Erythroblast (primary cell): ENCODE measurements around the gene SNX25.

Experiments
- DNase-seq, 2 experiments: peaks; one replicate each; lab custom pipeline; 2025; lab: John Stamatoyannopoulos, UW
- GATA1 ChIP-seq: IDR thresholded peaks from 2 replicates; pipeline ENCODE4 v1.6.1; 2011; ENCODE audit warnings: low read depth, mild to moderate bottlenecking, control low read depth, low read length, moderate library complexity
- POLR2A ChIP-seq: IDR thresholded peaks from 2 replicates; pipeline ENCODE4 v1.6.1; 2011; ENCODE audit warnings: mild to moderate bottlenecking, low read length

The SNX25 gene

DNA sequence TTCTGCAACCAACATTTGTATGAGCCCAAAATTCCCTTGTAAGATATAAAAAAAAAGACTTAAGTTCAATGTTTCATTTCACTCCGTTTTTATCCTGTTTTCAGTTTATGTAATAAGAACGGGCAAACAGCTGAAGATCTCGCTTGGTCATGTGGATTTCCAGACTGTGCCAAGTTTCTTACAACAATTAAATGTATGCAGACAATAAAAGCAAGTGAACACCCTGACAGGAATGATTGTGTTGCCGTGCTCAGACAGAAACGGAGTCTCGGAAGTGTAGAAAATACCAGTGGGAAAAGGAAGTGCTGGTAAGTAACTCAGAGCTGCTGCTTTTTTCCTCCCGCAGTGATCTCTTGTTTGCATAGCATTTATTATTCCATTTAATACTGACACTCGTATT lies 190.1 kb downstream of the SNX25 start:
- TF ChIP-seq GATA1 (no peak), POLR2A (no peak)
- no peak for DNase-seq

DNA sequence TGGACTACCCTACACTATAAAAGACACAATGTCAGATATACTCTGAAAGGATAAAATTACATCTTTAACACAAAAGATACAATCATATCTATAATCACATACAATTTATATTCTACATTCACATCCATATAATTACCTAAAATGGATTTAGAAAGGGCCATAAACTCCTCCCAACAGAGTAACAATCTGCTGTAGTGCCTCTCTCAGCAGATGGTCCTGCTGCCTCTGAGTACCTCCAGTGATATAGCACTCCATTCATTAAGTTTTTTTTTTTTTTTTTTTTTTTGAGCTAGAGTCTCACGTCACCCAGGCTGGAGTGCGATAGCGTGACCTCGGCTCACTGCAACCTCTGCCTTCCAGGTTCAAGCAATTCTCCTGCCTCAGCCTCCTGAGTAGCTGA lies 194.6 kb downstream of the SNX25 start:
- TF ChIP-seq GATA1 (no peak), POLR2A (no peak)
- DNase-seq: no peak

DNA sequence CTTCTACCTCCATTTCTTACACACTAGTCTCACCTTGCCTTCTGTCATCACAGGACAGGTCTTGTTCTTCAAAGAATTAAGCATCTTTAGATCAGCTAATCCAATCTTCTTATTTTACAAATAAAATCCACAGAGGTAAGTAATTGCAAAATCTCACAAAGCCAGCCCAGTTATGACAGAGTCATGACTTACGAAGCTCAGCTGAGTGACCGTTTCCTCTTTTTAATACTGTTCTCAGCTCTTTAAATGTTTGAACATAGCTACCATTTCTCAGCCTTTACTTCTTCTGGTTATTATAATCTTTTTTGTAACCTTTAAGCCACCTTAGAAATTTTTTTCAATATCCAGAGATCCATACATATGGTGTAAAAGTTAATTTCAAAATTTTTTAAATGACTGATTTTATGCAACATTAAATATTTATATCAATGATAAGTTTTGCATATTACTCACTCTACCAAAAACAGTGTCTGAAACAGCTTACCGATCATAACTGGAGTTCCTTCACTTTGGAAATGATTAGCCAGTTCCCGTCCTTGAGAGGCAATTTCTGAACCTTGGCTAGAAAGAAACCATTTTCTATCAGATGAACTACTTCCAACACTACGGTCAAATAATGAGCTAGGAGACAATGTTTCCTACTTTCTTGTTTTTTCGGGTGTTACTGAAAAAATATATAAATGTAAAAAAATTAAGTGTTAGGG lies 196.1 kb downstream of the SNX25 start:
- TF ChIP-seq GATA1: no peak
- TF ChIP-seq POLR2A: no peak
- DNase-seq: no peak

DNA sequence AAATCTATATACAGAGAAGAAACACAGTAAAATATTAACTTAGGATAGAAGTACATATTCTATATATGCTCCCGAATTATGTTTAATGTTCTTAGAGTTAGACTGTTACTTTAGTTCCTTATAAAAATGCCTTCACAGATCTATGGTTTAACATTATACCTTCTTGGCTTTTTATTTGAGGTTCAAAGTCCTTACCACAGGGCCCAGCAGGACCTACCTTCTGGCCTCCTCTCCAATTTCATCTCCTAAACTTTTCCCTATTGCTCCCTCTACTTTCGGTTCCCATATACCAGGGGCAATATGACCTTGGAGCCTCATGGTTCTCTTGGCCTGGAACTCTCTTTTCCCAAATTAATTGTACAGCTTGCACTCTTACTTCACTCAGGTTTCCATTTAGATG lies 199.0 kb downstream of the SNX25 start:
- TF ChIP-seq POLR2A (no peak), GATA1 (no peak)
- no peak for DNase-seq

DNA sequence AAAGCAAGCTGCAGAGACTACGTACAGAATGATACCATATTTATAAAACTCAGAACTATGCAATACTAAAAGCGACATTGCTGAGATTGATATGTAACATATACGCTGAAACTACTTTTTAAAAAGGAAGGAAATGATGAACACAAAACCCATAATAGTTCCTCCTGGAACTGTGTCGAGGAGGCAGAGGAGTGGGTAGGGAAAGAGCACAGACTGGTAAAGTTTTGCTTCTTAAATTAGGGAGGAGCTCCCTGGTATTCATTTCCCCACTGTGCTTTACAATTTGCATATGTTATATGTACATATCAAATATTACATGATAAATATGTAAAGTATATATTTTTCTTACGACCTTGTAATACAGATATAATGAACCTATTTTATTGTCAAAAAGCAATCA lies 202.5 kb downstream of the SNX25 start:
- TF ChIP-seq GATA1: no peak
- TF ChIP-seq POLR2A: no peak
- no peak for DNase-seq

DNA sequence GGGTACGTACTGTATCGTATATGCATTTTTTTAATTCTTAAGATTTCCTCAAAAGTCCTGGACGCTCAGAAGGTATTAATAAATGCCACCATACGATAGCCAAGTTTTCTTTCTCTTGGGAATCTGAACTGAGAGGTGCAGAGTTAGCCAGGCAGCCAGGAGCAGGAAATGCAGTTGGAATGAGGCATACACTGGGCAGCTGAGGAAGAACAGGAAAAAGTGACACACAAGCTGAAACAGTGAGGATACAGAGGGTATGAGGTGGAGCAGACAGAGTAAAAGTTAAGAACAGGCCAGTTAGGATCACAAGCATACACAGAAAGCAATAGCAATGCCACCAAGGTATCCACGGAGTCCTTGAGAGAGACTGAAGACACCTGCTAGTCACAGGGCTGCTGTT lies 203.0 kb downstream of the SNX25 start:
- DNase-seq: no peak
- TF ChIP-seq POLR2A: no peak
- TF ChIP-seq GATA1: no peak
